ENCODE measurements around the gene PPM1B.

DNA sequence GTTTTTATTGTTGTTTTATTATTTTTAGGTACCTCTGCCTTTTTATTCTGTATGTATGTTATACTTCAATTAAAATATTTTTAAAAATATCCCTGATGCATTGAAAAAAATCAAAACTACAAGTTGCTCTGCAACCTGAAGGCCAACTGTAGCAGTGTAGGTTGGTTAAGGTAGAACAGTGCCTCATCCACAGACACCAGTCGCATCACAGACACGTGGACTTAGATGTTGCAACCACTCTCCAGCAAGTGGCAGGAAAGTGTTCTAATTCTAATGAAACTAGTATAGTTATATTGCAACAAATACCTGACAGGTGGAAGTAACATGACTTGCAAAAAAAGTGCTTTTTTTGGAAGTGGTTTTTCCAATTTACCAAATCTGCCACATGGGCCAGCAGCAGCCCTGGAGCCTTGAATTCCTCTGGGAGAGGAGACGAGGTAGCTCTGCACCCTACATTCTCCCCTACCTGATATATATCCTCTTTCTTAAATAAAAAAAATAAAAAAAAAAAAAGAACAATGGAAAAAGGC is 78.2 kb downstream of the PPM1B start:
- TF ChIP-seq CTCF (IDR thresholded peaks at IDR 0.05) (no peak), POLR2A (IDR thresholded peaks at IDR 0.05) (no peak)

Measured in thyroid gland (tissue), 4 donors.